Stimulated activated naive CD8-positive, alpha-beta T cell treated with anti-CD3 and anti-CD28 coated beads, Interleukin-15, Interleukin-2, amounts not matched to agents 100 U/mL and 50 U/mL, for 24 hours (primary cell): Measurements from ENCODE around the gene PRKAR1B.

Experiments
- ATAC-seq: fragments of 150-1000 bp; cut with Tn5 transposase; one replicate; pipeline ENCODE4 v1.10.0; 2021
- DNase-seq: peaks from one replicate; pipeline ENCODE4 v3.0.0; 2021

PRKAR1B gene

DNA sequence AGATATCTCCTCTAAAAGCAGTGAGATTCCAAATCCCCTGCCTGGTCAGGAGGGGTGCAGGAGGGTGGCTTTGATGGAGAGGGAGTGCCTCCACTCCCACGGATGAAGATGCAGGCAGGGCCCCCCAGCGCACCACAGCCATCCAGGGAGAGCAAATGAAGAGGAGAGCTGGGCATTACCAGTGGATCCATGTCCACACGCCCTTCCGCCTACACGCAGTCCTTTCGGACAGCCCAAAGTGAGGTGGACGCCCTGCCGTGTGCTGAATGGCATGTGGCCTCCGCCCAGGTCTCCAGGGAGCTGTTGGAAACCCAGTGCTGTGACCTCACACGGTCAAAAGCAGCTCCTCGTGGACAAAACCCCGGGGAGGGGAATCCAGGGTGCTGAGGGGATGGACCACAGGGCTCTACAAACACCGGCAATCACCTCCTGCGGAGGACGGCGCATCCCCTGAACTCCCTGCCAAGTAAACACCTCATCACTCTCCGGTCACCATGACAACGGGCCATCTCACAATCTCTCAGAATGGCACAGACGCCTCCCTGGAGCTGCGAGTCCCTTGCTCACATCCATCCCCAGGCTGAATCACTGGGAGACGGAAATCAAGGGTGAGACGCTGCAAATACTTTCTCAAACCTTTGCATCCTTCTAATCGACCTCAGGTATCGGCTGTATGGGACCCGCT, 35.6 kb downstream of the PRKAR1B start:
- ATAC-seq (no peak), DNase-seq (no peak)

DNA sequence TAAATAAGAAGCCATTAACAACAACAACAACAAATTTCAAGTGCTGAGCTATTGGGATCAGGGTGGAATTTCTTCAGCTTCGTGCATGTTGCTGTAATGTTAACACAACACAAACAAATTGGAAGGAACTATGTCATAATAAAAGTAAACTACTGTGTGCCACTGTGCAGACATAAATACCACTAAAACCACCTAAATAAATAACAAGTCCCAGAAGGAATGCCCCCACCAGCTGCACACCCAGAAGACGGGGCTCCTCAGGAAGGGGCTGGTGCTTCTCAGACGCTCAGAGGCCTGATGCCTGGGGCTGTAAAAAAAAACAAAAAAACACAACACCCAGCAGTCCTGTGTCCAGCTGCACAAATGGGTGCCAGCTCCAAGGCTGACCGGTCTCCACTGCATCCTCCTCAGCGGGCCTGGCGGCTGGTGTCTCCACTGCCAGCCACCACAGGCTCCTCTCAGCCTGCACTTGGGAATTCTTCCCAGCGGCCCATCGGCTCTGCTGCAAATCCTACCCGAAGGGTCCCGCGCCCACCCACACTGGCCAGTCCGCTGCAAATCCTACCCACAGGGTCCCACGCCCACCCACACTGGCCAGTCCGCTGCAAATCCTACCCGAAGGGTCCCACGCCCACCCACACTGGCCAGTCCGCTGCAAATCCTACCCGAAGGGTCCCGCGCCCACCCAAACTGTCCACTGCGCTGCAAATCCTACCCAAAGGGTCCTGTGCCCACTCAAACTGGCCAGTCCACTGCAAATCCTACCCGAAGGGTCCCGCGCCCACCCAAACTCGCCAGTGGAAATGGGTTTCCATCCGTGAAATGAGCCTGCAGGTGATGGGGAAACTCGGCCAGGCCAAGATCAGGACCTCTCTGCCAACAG, 36.4 kb downstream of the PRKAR1B start:
- ATAC-seq, result no peak

DNA sequence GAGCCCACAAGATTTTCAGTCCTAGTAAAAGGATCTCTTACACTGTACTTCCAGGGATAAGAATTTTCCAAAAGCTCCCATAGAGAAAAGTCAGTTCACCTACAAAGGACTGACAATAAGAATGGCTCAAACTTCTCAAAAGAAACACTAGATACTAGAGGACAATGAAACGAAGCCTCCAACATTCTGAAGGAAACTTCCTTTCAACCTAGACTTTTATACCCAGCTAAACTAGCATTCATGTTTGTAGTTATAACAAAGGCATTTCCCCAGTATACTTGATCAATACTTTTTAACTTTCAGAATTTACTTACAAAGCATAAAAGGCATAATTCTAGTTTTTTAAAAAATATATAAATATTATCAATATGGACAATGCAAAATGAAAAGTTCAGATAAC, 41.5 kb downstream of the PRKAR1B start:
- DNase-seq (no peak), ATAC-seq (no peak)

More for the DNA sequence above, 36.4 kb downstream of the PRKAR1B start:
- DNase-seq, result no peak

DNA sequence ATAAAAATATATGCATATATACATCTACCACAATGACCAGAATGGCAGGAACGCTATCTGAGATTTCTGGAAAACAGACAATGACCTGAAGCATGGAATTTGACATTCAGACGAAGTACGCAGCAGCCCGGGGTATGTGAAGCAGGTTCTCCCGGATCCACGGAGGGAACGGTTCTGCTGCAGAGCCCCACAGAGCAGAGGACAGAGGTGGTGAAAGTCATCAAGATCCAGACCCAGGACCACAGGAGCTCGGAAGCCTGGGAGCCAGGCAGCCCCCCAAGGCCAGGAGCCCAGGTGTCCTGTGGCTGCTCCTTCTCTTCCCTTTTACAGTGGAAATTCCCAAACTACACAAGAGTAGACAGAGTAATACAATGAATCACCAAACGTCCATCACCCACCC, 42.7 kb downstream of the PRKAR1B start:
- DNase-seq, result no peak
- ATAC-seq, result no peak

DNA sequence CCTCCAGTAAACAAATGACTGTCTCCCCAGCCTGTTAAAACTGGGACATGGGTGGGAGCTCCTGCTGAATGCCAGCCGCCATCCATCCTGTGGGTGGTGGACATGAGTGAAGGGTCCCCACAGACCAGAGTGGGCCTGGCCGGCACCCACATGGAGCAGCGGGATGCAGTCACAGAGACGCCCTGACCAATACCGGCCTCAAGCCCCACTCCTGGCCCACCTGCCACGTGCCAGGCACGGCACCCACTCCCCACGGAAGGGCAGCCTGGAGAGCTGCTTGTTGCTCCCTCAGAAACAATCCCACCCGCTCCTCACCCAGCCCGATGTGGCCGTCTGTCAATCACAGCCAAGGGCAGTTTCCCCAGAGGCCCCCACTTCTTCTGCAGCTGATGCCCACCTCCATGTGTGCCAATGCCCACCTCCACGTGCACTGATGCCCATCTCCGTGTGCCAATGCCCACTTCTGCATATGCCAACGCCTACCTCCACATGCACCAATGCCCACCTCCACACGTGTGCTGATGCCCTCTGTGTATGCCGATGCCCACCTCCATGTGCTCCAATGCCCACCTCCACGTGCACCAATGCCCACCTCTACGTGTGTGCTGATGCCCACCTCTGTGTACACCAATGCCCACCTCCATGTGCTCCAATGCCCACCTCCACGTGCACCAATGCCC, 43.4 kb downstream of the PRKAR1B start:
- ATAC-seq (no peak), DNase-seq (no peak)

DNA sequence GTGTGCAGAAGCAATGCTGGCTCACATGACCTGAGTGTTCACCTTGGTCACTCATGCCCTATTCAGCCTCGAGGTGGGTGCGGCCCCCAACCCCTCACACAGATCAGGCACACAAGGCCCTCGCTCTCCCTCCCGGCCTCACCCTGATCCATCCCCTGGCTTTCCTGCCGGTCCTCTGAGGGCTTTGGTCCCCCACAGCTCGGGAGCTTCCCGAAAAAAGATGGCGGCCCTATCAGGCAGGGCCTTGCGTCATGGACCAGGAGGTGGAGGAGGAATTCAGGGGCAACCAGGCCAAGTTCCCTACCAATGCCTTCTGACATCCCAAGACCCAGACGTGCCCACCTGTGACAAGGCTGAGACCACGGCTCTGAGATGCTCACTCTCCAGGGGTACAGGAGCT, 44.3 kb downstream of the PRKAR1B start:
- no peak for DNase-seq
- no peak for ATAC-seq

DNA sequence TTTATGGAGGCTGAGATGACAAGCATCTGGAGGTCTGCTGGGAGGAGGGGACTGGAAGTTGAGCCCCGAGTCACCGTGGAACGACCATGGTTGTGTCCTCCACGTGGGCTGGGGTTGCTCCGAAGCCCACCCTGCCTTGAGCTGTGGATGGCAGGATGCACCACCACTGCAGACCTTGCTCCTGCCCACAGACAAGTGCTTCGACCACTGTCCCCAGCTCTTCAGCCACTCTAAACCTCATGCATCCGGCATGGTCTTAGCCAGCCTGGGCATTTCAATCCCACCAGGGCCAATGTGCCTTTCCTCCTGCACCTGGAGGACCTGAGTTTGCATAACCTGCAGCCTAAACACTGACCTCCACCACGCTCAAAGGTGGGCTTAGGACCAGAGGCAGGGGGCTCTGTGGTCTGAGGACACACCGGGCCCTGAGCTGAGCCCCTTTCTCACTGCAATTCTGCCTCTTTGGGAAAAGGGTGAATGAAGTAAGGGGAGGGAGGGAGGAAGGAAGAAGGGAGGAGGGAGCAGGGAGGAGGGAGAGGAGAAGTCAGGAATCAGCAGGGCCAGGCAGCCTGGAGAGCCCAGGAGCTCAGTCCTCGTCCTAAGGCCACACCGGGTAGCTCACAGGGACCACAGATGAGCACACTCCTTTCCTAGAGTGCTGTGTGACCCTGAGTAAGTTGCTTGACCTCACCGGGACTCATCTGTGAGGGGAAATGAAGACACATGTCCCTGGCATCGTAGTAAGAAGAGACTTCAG, 45.4 kb downstream of the PRKAR1B start:
- DNase-seq (no peak), ATAC-seq (no peak)

DNA sequence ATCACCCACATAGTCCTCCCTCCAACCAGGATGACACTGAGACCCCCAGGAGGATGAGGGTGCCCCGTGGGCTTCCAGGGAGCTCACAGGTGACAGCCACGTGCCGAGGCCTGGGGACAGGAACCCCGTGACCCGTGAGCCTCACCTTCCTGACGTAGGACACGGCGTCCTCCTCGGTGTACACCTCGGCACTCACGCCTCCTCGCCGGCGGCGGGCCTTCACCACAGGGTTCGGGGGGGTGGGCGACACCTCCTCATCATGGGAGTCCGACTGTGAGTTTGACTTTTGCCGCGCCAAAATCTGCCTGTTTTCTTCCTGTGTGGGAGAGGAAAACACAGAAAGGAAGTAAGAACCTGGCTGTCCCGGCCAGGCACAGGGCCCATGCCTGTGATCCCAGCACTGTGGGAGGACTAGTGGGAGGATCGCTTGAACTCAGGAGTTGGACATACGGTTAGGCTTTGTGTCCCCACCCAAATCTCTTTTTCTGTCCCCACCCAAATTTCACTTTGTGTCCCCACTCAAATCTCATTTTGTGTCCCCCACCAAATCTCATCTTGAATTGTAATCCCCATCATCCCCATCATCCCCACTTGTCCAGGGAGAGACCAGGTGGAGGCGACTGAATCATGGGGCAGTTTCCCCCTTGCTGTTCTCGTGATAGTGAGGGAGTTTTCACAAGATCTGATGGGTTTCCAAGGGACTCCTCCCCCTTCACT, 46.5 kb downstream of the PRKAR1B start:
- ATAC-seq (no peak), DNase-seq (no peak)

DNA sequence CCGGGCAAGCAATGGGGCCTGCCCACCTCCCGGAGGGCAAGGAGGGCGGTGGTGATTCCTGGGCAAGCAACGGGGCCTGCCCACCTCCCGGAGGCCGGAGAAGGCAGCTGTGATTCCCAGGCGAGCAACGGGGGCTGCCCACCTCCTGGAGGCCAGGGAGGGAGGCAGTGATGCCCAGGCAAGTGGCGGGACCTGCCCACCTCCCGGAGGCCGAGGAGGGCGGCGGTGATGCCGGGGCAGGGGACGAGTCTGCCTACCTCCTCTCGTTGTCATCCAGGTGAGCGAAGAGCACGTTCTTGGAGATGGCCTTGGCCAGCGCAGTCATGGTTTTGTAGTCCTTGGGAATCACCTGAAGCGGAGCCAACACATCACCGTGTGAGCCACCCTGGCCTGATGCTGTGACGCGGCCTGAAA, 50.1 kb downstream of the PRKAR1B start:
- ATAC-seq, result no peak
- DNase-seq, result no peak

DNA sequence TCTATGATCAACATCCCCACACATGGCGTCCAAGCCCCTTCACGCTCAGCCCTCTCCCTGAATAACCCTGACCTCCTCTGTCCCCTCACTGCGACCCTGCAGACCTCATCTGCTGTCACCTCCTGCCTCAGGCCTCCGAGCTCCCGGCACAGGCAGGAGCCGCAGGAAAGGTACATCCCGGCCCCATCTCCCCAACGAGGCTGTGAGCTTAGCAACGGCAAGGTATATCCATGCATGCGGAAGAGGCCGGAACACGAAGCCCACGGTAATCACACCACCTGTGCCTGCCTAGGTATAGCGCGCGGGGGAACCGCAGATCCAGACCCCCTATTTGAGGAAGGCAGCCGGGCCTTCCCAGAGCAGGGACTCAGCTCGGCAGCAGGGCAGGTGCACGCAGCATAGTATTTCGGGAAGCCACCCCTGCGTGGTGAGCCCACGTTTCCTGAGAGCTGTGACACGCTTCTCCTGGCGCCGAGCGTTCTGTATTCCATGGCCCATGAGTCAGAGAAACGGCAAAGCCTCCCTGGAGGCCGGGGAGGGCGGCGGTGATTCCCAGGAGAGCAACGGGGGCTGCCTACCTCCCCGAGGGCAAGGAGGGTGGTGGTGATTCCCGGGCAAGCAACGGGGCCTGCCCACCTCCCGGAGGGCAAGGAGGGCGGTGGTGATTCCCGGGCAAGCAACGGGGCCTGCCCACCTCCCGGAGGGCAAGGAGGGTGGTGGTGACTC, 50.7 kb downstream of the PRKAR1B start:
- no peak for DNase-seq
- ATAC-seq, result no peak

DNA sequence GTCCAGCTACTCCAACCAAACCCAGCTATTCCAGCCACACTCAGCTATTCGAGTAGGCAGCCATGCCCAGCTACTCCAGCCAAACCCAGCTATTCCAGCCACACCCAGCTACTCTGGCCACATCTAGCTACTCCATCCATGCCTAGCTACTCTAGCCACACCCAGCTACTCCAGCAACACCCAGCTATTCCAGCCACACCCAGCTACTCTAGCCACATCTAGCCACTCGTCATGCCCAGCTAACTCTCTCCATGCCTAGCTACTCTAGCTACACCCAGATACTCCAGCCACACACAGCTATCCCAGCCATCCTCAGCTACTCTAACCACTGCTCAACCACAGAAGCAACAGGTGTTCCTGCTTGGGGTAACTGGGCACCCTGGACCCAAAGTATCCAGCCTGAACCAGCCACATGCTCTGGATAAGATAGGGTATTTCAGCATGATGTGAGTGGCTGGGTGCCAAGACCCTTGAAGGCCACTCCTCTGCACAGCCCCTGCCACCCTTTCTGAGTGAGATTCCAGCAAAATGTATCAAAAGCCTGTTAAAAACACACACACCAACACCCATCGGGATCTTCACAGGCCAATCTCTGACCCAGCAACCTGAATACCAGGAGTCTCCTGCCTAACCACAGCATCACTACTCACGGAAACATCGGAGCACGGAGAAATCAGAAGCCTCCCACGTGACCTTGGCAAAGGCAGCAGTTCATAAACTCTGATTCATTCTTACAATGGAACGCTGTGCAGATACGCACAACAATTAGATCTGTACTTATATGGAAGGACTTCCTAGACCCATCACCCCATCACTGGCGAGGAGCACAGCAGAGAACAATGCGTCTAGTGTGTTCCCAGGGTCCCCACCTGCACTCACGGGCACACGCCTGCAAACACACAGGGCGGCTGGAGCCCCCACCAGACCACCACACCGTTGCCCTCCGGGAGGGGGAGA, 52.3 kb downstream of the PRKAR1B start:
- DNase-seq (no peak), ATAC-seq (no peak)

DNA sequence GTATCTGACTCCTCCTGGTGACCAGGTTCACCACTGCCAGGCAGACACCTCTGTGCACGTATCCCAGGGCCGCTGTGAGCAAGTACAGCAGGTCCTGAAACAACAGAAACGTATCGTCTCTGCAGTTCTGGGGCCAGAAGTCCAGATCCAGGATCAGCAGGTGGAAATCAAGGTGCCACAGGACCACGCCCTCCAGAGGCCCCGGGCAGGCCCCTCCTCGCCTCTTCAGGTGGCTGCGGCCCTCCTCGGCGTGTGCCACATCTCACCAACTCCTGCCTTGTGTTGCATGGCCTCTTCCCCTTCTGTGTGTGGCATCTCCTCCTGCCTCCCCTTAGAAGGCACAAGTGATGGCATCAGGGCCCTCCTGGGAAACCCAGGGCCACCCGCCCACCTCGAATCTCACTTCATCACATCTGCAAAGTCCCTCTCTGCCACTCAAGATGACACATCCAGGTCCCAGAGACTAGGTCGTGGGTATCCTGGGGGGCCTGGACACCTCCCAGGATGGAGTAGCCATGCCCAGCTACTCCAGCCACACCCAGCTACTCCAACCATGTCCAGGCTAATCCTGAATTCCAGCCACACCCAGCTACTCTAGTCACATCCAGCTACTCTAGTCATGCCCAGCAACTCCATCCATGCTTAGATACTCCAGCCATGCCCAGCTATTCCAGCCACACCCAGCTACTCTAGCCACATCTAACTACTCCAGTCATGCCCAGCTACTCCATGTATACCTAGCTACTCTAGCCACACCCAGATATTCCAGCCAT, 53.2 kb downstream of the PRKAR1B start:
- no peak for DNase-seq
- ATAC-seq, result no peak

DNA sequence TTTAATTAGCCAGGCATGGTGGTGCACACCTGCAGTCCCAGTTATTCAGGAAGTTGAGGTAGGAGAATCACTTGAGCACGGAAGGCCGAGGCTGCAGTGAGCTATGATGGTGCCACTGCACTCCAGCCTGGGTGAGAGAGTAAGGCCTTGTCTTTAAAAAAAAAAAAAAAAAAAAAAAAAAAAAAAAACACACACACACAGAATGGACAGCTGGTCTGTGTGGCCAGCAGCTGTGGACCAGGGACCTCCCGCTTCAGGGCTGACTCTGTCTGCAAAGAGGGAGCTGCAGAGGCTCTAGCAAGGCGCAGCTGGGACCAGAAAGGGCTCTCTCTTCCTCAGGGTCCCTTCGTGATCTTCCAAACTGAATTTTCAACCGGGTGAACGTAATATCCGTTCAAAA, 54.2 kb downstream of the PRKAR1B start:
- no peak for ATAC-seq
- DNase-seq, result no peak

DNA sequence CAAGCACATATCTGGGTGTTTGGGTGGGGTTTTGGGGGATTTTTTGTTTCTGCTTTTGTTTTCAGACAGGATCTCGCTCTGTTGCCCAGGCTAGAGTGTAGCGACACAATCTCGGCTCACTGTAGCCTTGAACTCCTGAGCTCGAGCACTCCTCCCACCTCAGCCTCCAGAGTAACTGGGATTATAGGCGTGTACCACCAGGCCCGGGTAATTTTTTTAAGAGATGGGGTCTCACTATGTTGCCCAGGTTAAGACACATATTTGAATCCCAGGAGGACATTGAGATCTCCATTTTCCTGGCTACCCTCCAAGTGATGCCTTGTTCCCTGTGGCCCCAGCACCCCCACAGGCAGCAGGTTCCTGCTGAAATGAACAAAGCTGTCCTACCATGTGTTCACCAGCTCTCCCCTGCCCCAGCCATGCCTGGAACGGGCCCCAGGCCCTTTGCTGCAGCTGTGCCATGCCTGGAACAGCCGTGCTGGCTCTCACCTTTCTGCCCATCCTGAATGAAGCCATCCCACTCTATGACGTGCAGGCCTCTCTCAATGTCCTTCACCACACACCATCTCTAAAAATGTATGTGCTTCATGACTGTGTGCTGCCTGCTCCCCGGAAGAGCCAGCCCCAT, 55.6 kb downstream of the PRKAR1B start:
- DNase-seq (no peak), ATAC-seq (no peak)

DNA sequence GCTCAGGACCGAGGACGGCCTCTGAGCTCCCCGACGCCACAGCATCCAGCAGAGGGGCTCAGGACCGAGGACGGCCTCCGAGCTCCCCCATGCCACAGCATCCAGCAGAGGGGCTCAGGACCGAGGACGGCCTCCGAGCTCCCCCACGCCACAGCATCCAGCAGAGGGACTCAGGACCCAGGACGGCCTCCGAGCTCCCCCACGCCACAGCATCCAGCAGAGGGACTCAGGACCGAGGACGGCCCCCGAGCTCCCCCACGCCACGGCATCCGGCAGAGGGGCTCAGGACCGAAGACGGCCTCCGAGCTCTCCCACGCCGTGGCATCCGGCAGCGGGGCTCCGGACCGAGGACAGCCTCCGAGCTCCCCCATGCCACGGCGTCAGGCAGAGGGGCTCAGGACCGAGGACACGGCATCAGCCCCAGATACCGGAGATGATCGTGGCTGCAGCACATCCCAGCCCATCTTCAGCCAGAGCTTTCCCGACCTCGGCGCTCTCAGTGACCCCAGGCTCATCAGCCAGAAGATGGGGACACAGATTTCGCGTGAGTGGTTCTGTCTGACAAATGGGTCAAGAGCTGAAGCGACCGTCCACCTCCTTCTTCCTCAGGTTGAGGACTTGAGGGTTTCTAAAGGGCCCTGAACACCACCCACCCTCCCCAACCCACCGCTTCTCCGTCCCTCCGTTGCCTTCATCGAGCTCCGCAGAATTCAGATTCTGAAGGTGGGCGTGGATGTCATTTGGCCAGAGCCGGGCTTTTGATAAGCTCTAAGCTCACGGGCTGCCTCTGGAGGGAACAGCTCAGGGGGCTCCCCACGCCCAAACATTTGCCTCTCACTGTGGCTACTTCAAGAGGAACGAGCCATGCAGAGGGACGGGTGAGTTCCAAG, 56.3 kb downstream of the PRKAR1B start:
- no peak for ATAC-seq
- DNase-seq, result no peak

DNA sequence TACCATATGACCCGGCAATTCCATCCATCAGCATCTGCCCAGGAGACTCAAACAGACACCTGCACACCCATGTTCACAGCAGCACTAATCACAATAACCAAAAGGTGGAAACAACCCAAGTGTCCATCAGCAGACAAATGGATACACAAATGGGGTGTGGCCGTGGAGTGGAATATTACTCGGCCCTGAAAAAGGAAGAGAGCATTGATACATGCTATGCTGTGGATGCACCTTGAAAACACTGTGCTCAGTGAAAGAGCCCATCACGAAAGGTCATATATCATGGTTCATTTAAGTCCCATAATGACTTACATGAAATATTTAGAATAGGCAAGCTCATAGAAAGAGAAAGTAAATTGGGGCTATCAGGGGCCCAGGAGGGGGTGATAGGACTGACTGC, 58.1 kb downstream of the PRKAR1B start:
- ATAC-seq (no peak), DNase-seq (no peak)

DNA sequence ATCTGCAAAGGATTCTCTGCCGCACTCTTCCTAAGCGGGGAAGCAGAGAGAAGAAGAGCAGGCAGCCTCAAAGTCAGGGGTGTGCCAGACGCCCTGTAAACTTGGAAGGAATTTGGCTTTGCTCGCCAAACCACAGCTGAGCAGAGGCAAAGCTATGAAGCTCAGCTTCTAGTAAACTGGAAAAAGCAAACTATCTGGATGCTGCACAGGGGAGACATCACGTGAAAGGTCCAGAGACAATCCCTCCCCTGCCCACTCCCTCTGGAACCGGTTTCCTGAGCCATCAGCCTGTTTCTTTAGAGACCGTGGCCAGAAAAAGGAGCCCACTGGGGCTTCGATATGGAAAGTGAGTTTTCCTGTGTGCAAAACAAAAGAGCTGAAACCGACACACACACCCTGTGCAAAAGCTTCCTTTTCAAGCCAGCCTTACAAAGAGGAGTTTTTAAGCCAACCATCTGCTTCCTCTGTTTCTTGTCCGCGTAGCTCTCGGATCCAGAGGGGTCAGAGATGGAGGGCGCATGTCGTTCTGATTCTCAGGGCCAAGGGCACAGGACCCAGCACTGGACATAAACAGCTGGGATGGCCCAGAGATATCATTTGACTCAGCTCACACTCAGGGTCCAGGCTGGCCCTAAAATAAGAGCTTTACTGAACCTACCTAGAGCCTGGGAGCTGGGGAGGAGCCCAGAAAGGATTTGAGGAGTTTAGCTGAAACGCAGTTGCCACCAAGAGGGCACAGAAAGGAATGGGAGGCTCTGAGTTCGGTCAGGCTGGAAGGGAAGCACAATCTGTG, 58.7 kb downstream of the PRKAR1B start:
- DNase-seq, result no peak

More for the DNA sequence above, 58.7 kb downstream of the PRKAR1B start:
- ATAC-seq, result no peak
